GM12891 (cell line): ENCODE results near the gene RNF213.

Source experiments
- DNase-seq: peaks from one replicate; pipeline ENCODE4 v3.0.0; 2011; ENCODE audit warnings: low spot score; ENCODE audit not compliant: insufficient read length
- FAIRE-seq: peaks from 2 replicates; lab custom pipeline; 2011; peaks lifted over from hg19 to GRCh38; lab: Jason Lieb, UNC
- PAX5 ChIP-seq: IDR thresholded peaks from 2 replicates; pipeline ENCODE4 v1.6.1; 2011; ENCODE audit warnings: low read length, moderate library complexity, mild to moderate bottlenecking; ENCODE audit not compliant: insufficient read depth, severe bottlenecking
- POLR2A ChIP-seq: IDR thresholded peaks from 2 replicates; pipeline ENCODE4 v1.6.1; 2011; ENCODE audit warnings: low read depth, low read length, control low read depth
- POLR2AphosphoS5 ChIP-seq: IDR thresholded peaks from 2 replicates; pipeline ENCODE4 v1.6.1; 2011; ENCODE audit warnings: low read depth, low read length, control low read depth
- POU2F2 ChIP-seq: IDR thresholded peaks from 2 replicates; pipeline ENCODE4 v1.6.1; 2011; ENCODE audit warnings: low read depth, mild to moderate bottlenecking, control low read depth, low read length, moderate library complexity
- SPI1 ChIP-seq: IDR thresholded peaks from 2 replicates; pipeline ENCODE4 v1.6.1; 2011; ENCODE audit warnings: low read depth, low read length, control low read depth
- TAF1 ChIP-seq: IDR thresholded peaks from 2 replicates; pipeline ENCODE4 v1.6.1; 2011; ENCODE audit warnings: low read depth, low read length, control low read depth

Gene RNF213

GRCh38 chr17:80217703-80218362 is 42.8 kb upstream of the RNF213 start:
- TF ChIP-seq POU2F2: no peak
- FAIRE-seq (peak; percentile 74), DNase-seq (no peak)

GRCh38 chr17:80218391-80218790 is 42.3 kb upstream of the RNF213 start:
- DNase-seq (no peak), FAIRE-seq (no peak)
- TF ChIP-seq SPI1: no peak
- TF ChIP-seq TAF1: no peak
- TF ChIP-seq POLR2A: no peak
- TF ChIP-seq POLR2AphosphoS5: no peak
- TF ChIP-seq PAX5: no peak
- no peak for TF ChIP-seq POU2F2

GRCh38 chr17:80219013-80219762 is 41.5 kb upstream of the RNF213 start:
- TF ChIP-seq POU2F2: 0 out of 2 replicates have a peak, but pooled peaks have one; percentile 14
- no peak for TF ChIP-seq PAX5
- peak; percentile 40; the same call in 1 of the 2 replicates for TF ChIP-seq SPI1
- FAIRE-seq: peak; percentile 88
- peak; percentile 83 for DNase-seq

- FAIRE-seq (no peak), DNase-seq (no peak)
These were observed 40.9 kb upstream of the RNF213 start for GRCh38 chr17:80219763-80220053.

GRCh38 chr17:80220054-80220735 is 40.5 kb upstream of the RNF213 start, which contains the start of the genes SGSH and SLC26A11:
Gene SGSH (minus strand): TSS chr17:80220333. CDS start chr17:80220313, 20 bp downstream.
Gene SLC26A11 (plus strand): TSS chr17:80220427. CDS start chr17:80221561, 1,134 bp downstream.
- FAIRE-seq (no peak), DNase-seq (peak; percentile 95)
- TF ChIP-seq PAX5 (no peak), TAF1 (no peak), POU2F2 (no peak), POLR2A (no peak), POLR2AphosphoS5 (no peak), SPI1 (no peak)

More at GRCh38 chr17:80219763-80220053, 40.9 kb upstream of the RNF213 start:
- no peak for TF ChIP-seq SPI1
- no peak for TF ChIP-seq POLR2A
- TF ChIP-seq POLR2AphosphoS5: no peak

GRCh38 chr17:80220736-80221215 is 39.9 kb upstream of the RNF213 start:
- peak; percentile 52 for DNase-seq
- TF ChIP-seq PAX5 (no peak), POLR2A (no peak), POLR2AphosphoS5 (no peak), POU2F2 (no peak), SPI1 (no peak), TAF1 (no peak)
- no peak for FAIRE-seq

GRCh38 chr17:80221351-80222105 is 39.1 kb upstream of the RNF213 start:
- FAIRE-seq (no peak), DNase-seq (no peak)
- TF ChIP-seq SPI1 (no peak), POU2F2 (no peak), PAX5 (no peak), POLR2AphosphoS5 (no peak)

- no peak for FAIRE-seq
- no peak for TF ChIP-seq POLR2A
- no peak for TF ChIP-seq POLR2AphosphoS5
- TF ChIP-seq POU2F2: no peak
- TF ChIP-seq TAF1: no peak
- TF ChIP-seq SPI1: no peak
- no peak for TF ChIP-seq PAX5
- DNase-seq: no peak
These were observed 38.1 kb upstream of the RNF213 start for GRCh38 chr17:80222376-80223141.
